H1 (cell line): ENCODE measurements around the gene CCNYL1. TPM values are rescaled to one million over a fixed set of nuclear protein-coding genes. Genes with fewer than 3 reads are reported as not detected.

Experiments
- CTCF ChIA-PET: fragments of 300-600 bp; sonication (Branson Sonifier 250); formaldehyde crosslinking; loops from one replicate; lab custom pipeline; 2021; ENCODE audit not compliant: partially characterized antibody; lab: Charles Lee
- POLR2A ChIA-PET: fragments of 300-600 bp; sonication (Branson Sonifier 250); formaldehyde crosslinking; loops from one replicate; lab custom pipeline; 2021; ENCODE audit warnings: inconsistent platforms; ENCODE audit not compliant: partially characterized antibody; lab: Charles Lee
- DNase-seq, 2 experiments: peaks; one replicate each; pipeline versions ENCODE4 v3.0.0 to v3.0.0-alpha.2; 2010 to 2022; ENCODE audit warnings: low spot score in 2 of 2, low read depth in 1 of 2, mixed read lengths in 1 of 2
- FAIRE-seq: peaks from 2 replicates; lab custom pipeline; 2011; peaks lifted over from hg19 to GRCh38; lab: Jason Lieb, UNC
- H2AFZ ChIP-seq: 2 replicates; pipeline ENCODE4 v1.8.1; 2012; ENCODE audit warnings: low read length, inconsistent platforms
- H2AK5ac ChIP-seq: 2 replicates; pipeline ENCODE4 v1.6.1; 2013; ENCODE audit warnings: low read depth, low read length
- H2BK120ac ChIP-seq: replicated peaks from 2 replicates; pipeline ENCODE3; 2013; ENCODE audit warnings: low read depth, low read length, inconsistent platforms
- H2BK12ac ChIP-seq: 2 replicates; pipeline ENCODE4 v1.6.1; 2013; ENCODE audit warnings: low read depth, low read length
- H2BK15ac ChIP-seq: 2 replicates; pipeline ENCODE4 v1.6.1; 2013; ENCODE audit warnings: low read length
- H2BK20ac ChIP-seq: 2 replicates; pipeline ENCODE4 v1.6.1; 2013; ENCODE audit warnings: low read length
- H2BK5ac ChIP-seq: 2 replicates; pipeline ENCODE4 v1.6.1; 2013; ENCODE audit warnings: low read depth, low read length
- H3K14ac ChIP-seq: 2 replicates; pipeline ENCODE4 v1.6.1; 2013; ENCODE audit warnings: inconsistent platforms; ENCODE audit not compliant: insufficient read length
- H3K18ac ChIP-seq: 2 replicates; pipeline ENCODE4 v1.6.1; 2013; ENCODE audit warnings: low read length; ENCODE audit errors: extremely low read depth
- H3K23ac ChIP-seq: 2 replicates; pipeline ENCODE4 v1.6.1; 2013; ENCODE audit warnings: inconsistent platforms; ENCODE audit not compliant: insufficient read length
- H3K23me2 ChIP-seq: 2 replicates; pipeline ENCODE4 v1.6.1; 2013; ENCODE audit warnings: low read depth, low read length
- H3K27ac ChIP-seq: 2 replicates; pipeline ENCODE4 v1.6.1; 2011; ENCODE audit warnings: low read depth, low read length, inconsistent platforms
- H3K27me3 ChIP-seq, 4 experiments: replicated peaks in 1 of 4; 1 replicate in 1 of 4; 2 replicates in 3 of 4; pipeline versions ENCODE4 v1.6.1 to v1.8.1; 2011 to 2013; ENCODE audit warnings: low read length in 3 of 4, mild to moderate bottlenecking in 3 of 4, inconsistent platforms in 2 of 4, mixed read lengths in 2 of 4, moderate library complexity in 1 of 4; ENCODE audit not compliant: control insufficient read depth in 3 of 4, insufficient read depth in 3 of 4; ENCODE audit errors: extremely low read depth in 1 of 4
- H3K36me3 ChIP-seq, 4 experiments: 2 replicates each; pipeline versions ENCODE4 v1.6.1 to v1.8.1; 2011 to 2013; ENCODE audit warnings: mild to moderate bottlenecking in 4 of 4, low read length in 3 of 4, moderate library complexity in 2 of 4, control low read depth in 1 of 4, inconsistent platforms in 1 of 4; ENCODE audit not compliant: insufficient read depth in 4 of 4, control insufficient read depth in 2 of 4
- H3K4ac ChIP-seq: replicated peaks from 2 replicates; pipeline ENCODE3; 2013; ENCODE audit warnings: low read length, low read depth, mixed read lengths, inconsistent platforms; ENCODE audit not compliant: insufficient read length
- H3K4me1 ChIP-seq, 4 experiments: replicated peaks in 1 of 4; 1 replicate in 1 of 4; 2 replicates in 3 of 4; pipeline versions ENCODE4 v1.6.1 to v1.8.1; 2011 to 2013; ENCODE audit warnings: low read length in 3 of 4, inconsistent platforms in 2 of 4, mixed read lengths in 1 of 4; ENCODE audit not compliant: insufficient read depth in 4 of 4, control insufficient read depth in 3 of 4
- H3K4me2 ChIP-seq, 2 experiments: 2 replicates each; pipeline versions ENCODE4 v1.6.1 to v1.8.1; 2011 to 2013; ENCODE audit warnings: low read depth in 2 of 2, low read length in 2 of 2, control low read depth in 1 of 2, inconsistent platforms in 1 of 2, mild to moderate bottlenecking in 1 of 2; ENCODE audit not compliant: insufficient read depth in 1 of 2
- H3K4me3 ChIP-seq, 4 experiments: fragments of 200-600, 300-600 bp in 1 of 4; sonication (generic), shearing (Covaris generic), sonication (Bioruptor Twin) in 1 of 4; 2 replicates each; pipeline versions ENCODE4 v1.5.1 to v1.8.1; 2011 to 2016; ENCODE audit warnings: low read length in 4 of 4, low read depth in 3 of 4, control low read depth in 2 of 4, inconsistent platforms in 2 of 4, mild to moderate bottlenecking in 2 of 4, mixed read lengths in 1 of 4, moderate library complexity in 1 of 4; ENCODE audit not compliant: insufficient read depth in 2 of 4; ENCODE audit errors: extremely low read depth in 1 of 4
- H3K56ac ChIP-seq: replicated peaks from 2 replicates; pipeline ENCODE3; 2013; ENCODE audit warnings: low read depth, mild to moderate bottlenecking, mixed read lengths, low read length, inconsistent platforms; ENCODE audit not compliant: insufficient read length
- H3K79me1 ChIP-seq: 2 replicates; pipeline ENCODE4 v1.6.1; 2013; ENCODE audit warnings: low read depth, low read length, control low read depth
- H3K79me2 ChIP-seq, 2 experiments: 2 replicates each; pipeline versions ENCODE4 v1.6.1 to v1.8.1; 2012 to 2013; ENCODE audit warnings: low read length in 2 of 2, mild to moderate bottlenecking in 2 of 2, inconsistent platforms in 1 of 2; ENCODE audit not compliant: insufficient read depth in 2 of 2, control insufficient read depth in 1 of 2
- H3K9ac ChIP-seq, 4 experiments: replicated peaks in 1 of 4; 1 replicate in 1 of 4; 2 replicates in 3 of 4; pipeline versions ENCODE4 v1.6.1 to v1.8.1; 2011 to 2013; ENCODE audit warnings: low read depth in 3 of 4, low read length in 3 of 4, control low read depth in 2 of 4, mild to moderate bottlenecking in 2 of 4, moderate library complexity in 2 of 4, inconsistent platforms in 1 of 4; ENCODE audit errors: extremely low read depth in 1 of 4
- H3K9me3 ChIP-seq, 2 experiments: 2 replicates each; pipeline versions ENCODE4 v1.6.1 to v1.8.1; 2012 to 2013; ENCODE audit warnings: mild to moderate bottlenecking in 2 of 2, moderate library complexity in 2 of 2, control low read depth in 1 of 2, inconsistent platforms in 1 of 2, low read depth in 1 of 2, low read length in 1 of 2, mixed read lengths in 1 of 2; ENCODE audit not compliant: insufficient read depth in 2 of 2
- H4K20me1 ChIP-seq, 2 experiments: replicated peaks in 1 of 2; 2 replicates each; pipeline versions ENCODE3 to v1.8.1; 2011 to 2013; ENCODE audit warnings: inconsistent platforms in 2 of 2, low read length in 2 of 2, mild to moderate bottlenecking in 1 of 2; ENCODE audit not compliant: insufficient read depth in 2 of 2, control insufficient read depth in 1 of 2
- H4K5ac ChIP-seq: 2 replicates; pipeline ENCODE4 v1.6.1; 2013; ENCODE audit warnings: low read length, low read depth, mixed read lengths, inconsistent platforms; ENCODE audit not compliant: insufficient read length
- H4K8ac ChIP-seq: 2 replicates; pipeline ENCODE4 v1.8.0; 2013; ENCODE audit warnings: mild to moderate bottlenecking, moderate library complexity, low read length, inconsistent platforms; ENCODE audit not compliant: insufficient read depth; ENCODE audit errors: extremely low read depth
- H4K91ac ChIP-seq: replicated peaks from 2 replicates; pipeline ENCODE3; 2013; ENCODE audit warnings: low read length, mixed read lengths, inconsistent platforms; ENCODE audit not compliant: insufficient read length
- CBX5 ChIP-seq: fragments of 300-800, 300-1000 bp; sonication (generic); IDR thresholded peaks from 2 replicates; pipeline ENCODE4 v1.7.1; 2016; ENCODE audit warnings: antibody characterized with exemption, low read length, low read depth
- CEBPB ChIP-seq: IDR thresholded peaks from 2 replicates; pipeline ENCODE4 v1.6.1; 2012; ENCODE audit warnings: low read depth, low read length
- CHD1 ChIP-seq: IDR thresholded peaks from 2 replicates; pipeline ENCODE4 v1.6.1; 2012; ENCODE audit warnings: low read depth, low read length, improper control_type of control experiment
- GTF2F1 ChIP-seq: IDR thresholded peaks from 2 replicates; pipeline ENCODE4 v1.6.1; 2012; ENCODE audit warnings: low read depth, low read length, improper control_type of control experiment, borderline replicate concordance
- NANOG ChIP-seq: IDR thresholded peaks from 2 replicates; pipeline ENCODE4 v1.6.1; 2011; ENCODE audit warnings: low read length, low read depth, mild to moderate bottlenecking, inconsistent platforms; ENCODE audit not compliant: insufficient read depth, poor library complexity, severe bottlenecking
- NRF1 ChIP-seq: IDR thresholded peaks from 2 replicates; pipeline ENCODE4 v1.6.1; 2011; ENCODE audit warnings: mild to moderate bottlenecking, low read depth, low read length, improper control_type of control experiment
- POU5F1 ChIP-seq: IDR thresholded peaks from 2 replicates; pipeline ENCODE4 v1.6.1; 2011; ENCODE audit warnings: low read depth, mild to moderate bottlenecking, low read length, moderate library complexity
- RAD21 ChIP-seq, 2 experiments: IDR thresholded peaks in 1 of 2; conservative IDR thresholded peaks in 1 of 2; 2 replicates each; pipeline ENCODE4 v1.6.1; 2011; ENCODE audit warnings: low read depth in 2 of 2, low read length in 2 of 2, improper control_type of control experiment in 1 of 2, inconsistent platforms in 1 of 2, mild to moderate bottlenecking in 1 of 2, moderate library complexity in 1 of 2
- SIRT6 ChIP-seq: IDR thresholded peaks from one replicate; pipeline ENCODE4 v1.7.1; 2012; ENCODE audit warnings: low read length, inconsistent platforms
- SIX5 ChIP-seq: IDR thresholded peaks from 2 replicates; pipeline ENCODE4 v1.6.1; 2011; ENCODE audit warnings: mild to moderate bottlenecking, low read depth, low read length
- SRF ChIP-seq: IDR thresholded peaks from 2 replicates; pipeline ENCODE4 v1.6.1; 2011; ENCODE audit warnings: mild to moderate bottlenecking, low read depth, low read length, moderate library complexity
- TCF12 ChIP-seq: IDR thresholded peaks from 2 replicates; pipeline ENCODE4 v1.6.1; 2011; ENCODE audit warnings: low read depth, mild to moderate bottlenecking, low read length
- WGBS, 2 experiments: shearing (Covaris generic) in 1 of 2; methylation state at CpG; one replicate each; pipeline versions ENCODE4 v1.1.6 to v1.1.7; 2013 to 2015; ENCODE audit warnings: low lambda C conversion rate in 2 of 2, mixed read lengths in 2 of 2, inconsistent platforms in 1 of 2, low coverage in 1 of 2, missing lambda C conversion rate in 1 of 2; ENCODE audit not compliant: insufficient replicate concordance in 2 of 2, insufficient coverage in 1 of 2, insufficient read length in 1 of 2; ENCODE audit errors: extremely low coverage in 1 of 2, missing lambda C conversion rate in 1 of 2; 5-methylcytosine and 5-hydroxymethylcytosine counted together
- polyA plus RNA-seq, 7 experiments: library from polyadenylated mRNA; depleted of rRNA in 3 of 7; stranded (reverse) in 5 of 7; unstranded in 2 of 7; fragments of >200 nt in 5 of 7; fragments of 200-250 nt in 2 of 7; gene quantifications; 1 replicate in 5 of 7; 2 replicates in 1 of 7; 4 replicates in 1 of 7; pipeline versions ENCODE4 v1.2.1 to v1.2.3, GENCODE V29; 2011 to 2013; ENCODE audit warnings: missing spikeins in 2 of 7, mixed read lengths in 2 of 7
- total RNA-seq: library from RNA; stranded (reverse); fragmentation: NEBNext Ultra II Directional; extraction: Animal tissue kit (Norgen Biotek cat#: 25700); gene quantifications from 2 replicates; pipeline ENCODE4 v1.2.1, GENCODE V29; 2021

CCNYL1 gene
- total and polyA plus RNA-seq, 2 of the 8 experiments (the other 6 are each of a cell fraction or from before 2014, with no cell fraction given) = 13.3 to 35.4 TPM

- Histone ChIP-seq H2BK12ac (no peak overlapping the region), H3K18ac (no peak overlapping the region), H3K14ac (no peak overlapping the region), H3K4ac (no peak overlapping the region), H4K91ac (no peak overlapping the region), H3K4me3 (no peak overlapping the region), H3K4me1 (peaks cover 0 to 5% (median 0%) of the 10 kb centered on the region in 4 experiments; a peak in 1 of 7 replicates), H2BK120ac (no peak overlapping the region), H3K79me1 (no peaks in the 10 kb centered on the region), H3K27me3 (no peaks in the 10 kb centered on the region), H2AFZ (no peak overlapping the region), H3K4me2 (no peak overlapping the region), H3K23ac (no peak overlapping the region), H2BK20ac (no peak overlapping the region), H3K79me2 (no peaks in the 10 kb centered on the region), H4K5ac (no peak overlapping the region), H4K8ac (peak overlapping the region; percentile 29; the same call in 1 of the 2 replicates), H3K56ac (no peak overlapping the region), H2AK5ac (no peak overlapping the region), H2BK15ac (no peak overlapping the region), H3K9me3 (no peaks in the 10 kb centered on the region), H3K36me3 (peaks cover 0 to 52% (median 4%) of the 10 kb centered on the region in 4 experiments; a peak in 3 of 8 replicates), H3K27ac (no peak overlapping the region), H2BK5ac (no peak overlapping the region), H4K20me1 (no peaks in the 10 kb centered on the region), H3K23me2 (no peaks in the 10 kb centered on the region; the same call in 1 of the 2 replicates), H3K9ac (no peak overlapping the region)
- DNase-seq = no peak
- FAIRE-seq = no peak
- POLR2A ChIA-PET = interaction anchor here (1.0 to 3.0 kb wide), 6 partner anchors 9 to 37 kb away, joined by 3 to 6 read pairs (median 4); partner anchors contain the start of gene CCNYL1
- 91% methylated on average over 15 of the region's 15 CpGs; no CpG with 5 or more reads in 1 of the 2 experiments for WGBS, 2 experiments
- CTCF ChIA-PET = interaction anchor here (0.6 to 7.7 kb wide), 19 partner anchors 8 to 326 kb away, joined by 3 to 157 read pairs (median 17); no protein-coding TSS in a partner anchor
- TF ChIP-seq SRF (no peak), TCF12 (no peak), CEBPB (no peak), SIX5 (no peak), SIRT6 (no peak), NANOG (no peak), NRF1 (no peak), GTF2F1 (no peak), POU5F1 (no peak), RAD21 (IDR thresholded peaks at IDR 0.05 in 1 of 2, conservative IDR thresholded peaks at IDR 0.05 in 1 of 2; ENCODE audit: low read depth in 2 of 2, low read length in 2 of 2) (no peak), CHD1 (no peak), CBX5 (no peak)
These were observed 36.5 kb downstream of the CCNYL1 start for GRCh38 chr2:207747653-207748560.
